CD14-positive monocyte (primary cell): ENCODE results near the gene MSI2. TPM values are rescaled to one million over a fixed set of nuclear protein-coding genes. Genes with fewer than 3 reads are reported as not detected.

ENCODE experiments used
- DNase-seq, 3 donors: peaks; one replicate each; pipeline ENCODE4 v3.0.0-alpha.2; 2011 to 2022
- H2AFZ ChIP-seq: 2 replicates; pipeline ENCODE4 v1.6.0; 2012; ENCODE audit warnings: mild to moderate bottlenecking, low read depth, low read length, inconsistent platforms; ENCODE audit not compliant: insufficient read depth, poor library complexity, severe bottlenecking
- H3K27ac ChIP-seq, 2 donors: 1 replicate in 1 of 2; 2 replicates in 1 of 2; pipeline ENCODE4 v1.5.1; 2012 to 2013; ENCODE audit warnings: low read length in 2 of 2, control low read depth in 1 of 2, inconsistent platforms in 1 of 2, low read depth in 1 of 2, mild to moderate bottlenecking in 1 of 2
- H3K27me3 ChIP-seq, 2 donors: one replicate each; pipeline versions ENCODE4 v1.6.0 to v1.6.1; 2011 to 2013; ENCODE audit warnings: low read length in 2 of 2; ENCODE audit not compliant: control insufficient read depth in 2 of 2, insufficient read depth in 2 of 2
- H3K36me3 ChIP-seq, 2 donors: replicated peaks in 1 of 2; 1 replicate in 1 of 2; 2 replicates in 1 of 2; pipeline versions ENCODE4 v1.5.1 to v1.6.1; 2012 to 2013; ENCODE audit warnings: low read length in 2 of 2, control low read depth in 1 of 2, inconsistent platforms in 1 of 2, mild to moderate bottlenecking in 1 of 2; ENCODE audit not compliant: insufficient read depth in 2 of 2, control insufficient read depth in 1 of 2
- H3K4me1 ChIP-seq, 2 donors: 1 replicate in 1 of 2; 2 replicates in 1 of 2; pipeline versions ENCODE4 v1.5.1 to v1.6.1; 2012 to 2013; ENCODE audit warnings: low read length in 2 of 2, control low read depth in 1 of 2, inconsistent platforms in 1 of 2, mild to moderate bottlenecking in 1 of 2, moderate library complexity in 1 of 2; ENCODE audit not compliant: insufficient read depth in 2 of 2, control insufficient read depth in 1 of 2
- H3K4me2 ChIP-seq: replicated peaks from 2 replicates; pipeline ENCODE3; 2012; ENCODE audit warnings: low read length, moderate library complexity, mild to moderate bottlenecking; ENCODE audit not compliant: poor library complexity, severe bottlenecking; ENCODE audit errors: extremely low read depth
- H3K4me3 ChIP-seq, 3 experiments: fragments of 200-600 bp in 1 of 3; sonication (generic) in 1 of 3; replicated peaks in 1 of 3; 1 replicate in 2 of 3; 2 replicates in 1 of 3; pipeline ENCODE4 v1.5.1; 2011 to 2013; ENCODE audit warnings: low read length in 3 of 3, mild to moderate bottlenecking in 3 of 3, control low read depth in 2 of 3, low read depth in 2 of 3, inconsistent platforms in 1 of 3, moderate library complexity in 1 of 3
- H3K79me2 ChIP-seq: 2 replicates; pipeline ENCODE4 v1.6.0; 2012; ENCODE audit warnings: mild to moderate bottlenecking, control low read depth, inconsistent platforms, low read length, moderate library complexity; ENCODE audit not compliant: insufficient read depth
- H3K9ac ChIP-seq: 2 replicates; pipeline ENCODE4 v1.6.0; 2017; ENCODE audit warnings: low read length, mild to moderate bottlenecking; ENCODE audit not compliant: insufficient read depth, poor library complexity, severe bottlenecking
- H3K9me3 ChIP-seq, 2 donors: replicated peaks in 1 of 2; 1 replicate in 1 of 2; 2 replicates in 1 of 2; pipeline versions ENCODE4 v1.5.1 to v1.6.1; 2012 to 2013; ENCODE audit warnings: low read length in 2 of 2, control low read depth in 1 of 2; ENCODE audit not compliant: control insufficient read depth in 1 of 2, insufficient read depth in 1 of 2
- H4K20me1 ChIP-seq: 2 replicates; pipeline ENCODE4 v1.6.0; 2012; ENCODE audit warnings: mild to moderate bottlenecking, low read length, control low read depth, moderate library complexity; ENCODE audit not compliant: insufficient read depth
- H3K27ac Mint-ChIP-seq, 7 donors: one replicate each; pipeline ENCODE4 v1.8.0; 2020; ENCODE audit warnings: mild to moderate bottlenecking in 7 of 7, mixed read lengths in 7 of 7, moderate library complexity in 6 of 7, inconsistent platforms in 2 of 7
- H3K27me3 Mint-ChIP-seq, 3 donors: one replicate each; pipeline ENCODE4 v1.8.0; 2021 to 2022; ENCODE audit warnings: low read depth in 3 of 3, mild to moderate bottlenecking in 3 of 3, mixed read lengths in 3 of 3, moderate library complexity in 3 of 3, inconsistent platforms in 1 of 3
- H3K36me3 Mint-ChIP-seq, 2 donors: one replicate each; pipeline ENCODE4 v1.8.0; 2020; ENCODE audit warnings: mixed read lengths in 2 of 2, inconsistent platforms in 1 of 2, mild to moderate bottlenecking in 1 of 2
- H3K4me1 Mint-ChIP-seq: one replicate; pipeline ENCODE4 v1.8.0; 2020; ENCODE audit warnings: mild to moderate bottlenecking, mixed read lengths
- H3K4me3 Mint-ChIP-seq, 2 donors: one replicate each; pipeline ENCODE4 v1.8.0; 2020; ENCODE audit warnings: mild to moderate bottlenecking in 2 of 2, mixed read lengths in 2 of 2, moderate library complexity in 1 of 2
- H3K9me3 Mint-ChIP-seq, 7 donors: one replicate each; pipeline ENCODE4 v1.8.0; 2020 to 2022; ENCODE audit warnings: mixed read lengths in 7 of 7, mild to moderate bottlenecking in 6 of 7, moderate library complexity in 6 of 7, inconsistent platforms in 2 of 7
- CTCF ChIP-seq: fragments of 200-600 bp; IDR thresholded peaks from one replicate; pipeline ENCODE4 v1.8.0; 2022; ENCODE audit warnings: antibody characterized with exemption, mild to moderate bottlenecking
- WGBS: methylation state at CpG from one replicate; pipeline ENCODE4 v1.1.5; 2013; ENCODE audit warnings: missing lambda C conversion rate; ENCODE audit not compliant: insufficient coverage; 5-methylcytosine and 5-hydroxymethylcytosine counted together
- intact Hi-C, 2 donors: fragments of 100-400 bp; cut with micrococcal nuclease; formaldehyde crosslinking; loops; one replicate each; pipeline versions ENCODE4 v1.15.0 to v1.15.1; 2023
- polyA plus RNA-seq, 3 donors: library from polyadenylated mRNA; depleted of rRNA in 1 of 3; unstranded in 2 of 3; stranded (reverse) in 1 of 3; fragments of 300-500 nt in 2 of 3; fragments of >200 nt in 1 of 3; fragmentation: Illumina TruSeq in 2 of 3; gene quantifications; 1 replicate in 2 of 3; 2 replicates in 1 of 3; pipeline ENCODE4 v1.2.3, GENCODE V29; 2012 to 2021

Gene MSI2
- polyA plus RNA-seq, 3 donors = 0.20 to 6.6 (median 0.37) TPM

- Histone ChIP-seq H3K4me3 (no peak overlapping the region), H3K9me3 (no peaks in the 10 kb centered on the region), H3K4me2 (no peak overlapping the region), H3K27me3 (no peaks in the 10 kb centered on the region), H3K4me1 (no peaks in the 10 kb centered on the region), H3K9ac (no peak overlapping the region), H2AFZ (no peak overlapping the region), H3K36me3 (no peaks in the 10 kb centered on the region), H4K20me1 (no peaks in the 10 kb centered on the region), H3K27ac (no peak overlapping the region), H3K79me2 (no peaks in the 10 kb centered on the region)
- intact Hi-C loops = no loop called here
- H3K27ac Mint-ChIP-seq = no peak overlapping the region
- no peaks in the 10 kb centered on the region for H3K9me3 Mint-ChIP-seq
- H3K4me3 Mint-ChIP-seq = no peak overlapping the region
- DNase-seq = no peak
- H3K27me3 Mint-ChIP-seq = peaks cover 0 to 1% (median 0%) of the 10 kb centered on the region in 3 donors
- peaks cover 0 to 6% of the 10 kb centered on the region in 2 donors for H3K36me3 Mint-ChIP-seq
- WGBS = no CpG with 5 or more reads among the region's 7 CpGs
- H3K4me1 Mint-ChIP-seq = peaks cover 4% of the 10 kb centered on the region
- no peak for TF ChIP-seq CTCF
Measured at GRCh38 chr17:57569853-57570252, 313.5 kb downstream of the MSI2 start.

GRCh38 chr17:57570724-57571344, 314.5 kb downstream of the MSI2 start:
- Mint-ChIP-seq H3K27ac (no peak overlapping the region), H3K27me3 (peaks cover 0 to 1% (median 0%) of the 10 kb centered on the region in 3 donors), H3K4me3 (no peak overlapping the region), H3K9me3 (no peaks in the 10 kb centered on the region), H3K4me1 (peaks cover 4% of the 10 kb centered on the region), H3K36me3 (peaks cover 0 to 6% of the 10 kb centered on the region in 2 donors)
- no peak overlapping the region for H3K4me2 ChIP-seq
- no peak overlapping the region for H2AFZ ChIP-seq
- H3K9me3 ChIP-seq = no peaks in the 10 kb centered on the region
- TF ChIP-seq CTCF = no peak
- no peaks in the 10 kb centered on the region for H3K27me3 ChIP-seq
- no peak overlapping the region for H3K9ac ChIP-seq
- H3K36me3 ChIP-seq = no peaks in the 10 kb centered on the region
- no peak overlapping the region for H3K4me3 ChIP-seq
- DNase-seq = no peak
- no peaks in the 10 kb centered on the region for H3K4me1 ChIP-seq
- 81% methylated on average over 10 of the region's 10 CpGs for WGBS
- H4K20me1 ChIP-seq = no peaks in the 10 kb centered on the region
- no peak overlapping the region for H3K27ac ChIP-seq
- intact Hi-C loops = no loop called here
- H3K79me2 ChIP-seq = no peaks in the 10 kb centered on the region
